Stimulated activated CD8-positive, alpha-beta memory T cell treated with anti-CD3 and anti-CD28 coated beads, Interleukin-12 subunit alpha, Interleukin-12 subunit beta, amount 100 ng/mL, for 24 hours (primary cell): ENCODE measurements around the gene ATG4B.
"Not testable (repeated sequence)": the region's sequence is repeated elsewhere in the genome, so short reads cannot be mapped to it uniquely, and the experiment has no call there.

ENCODE experiments used
- DNase-seq: peaks from one replicate; pipeline ENCODE4 v3.0.0-alpha.2; 2020; ENCODE audit errors: extremely low read depth

ATG4B gene

DNA sequence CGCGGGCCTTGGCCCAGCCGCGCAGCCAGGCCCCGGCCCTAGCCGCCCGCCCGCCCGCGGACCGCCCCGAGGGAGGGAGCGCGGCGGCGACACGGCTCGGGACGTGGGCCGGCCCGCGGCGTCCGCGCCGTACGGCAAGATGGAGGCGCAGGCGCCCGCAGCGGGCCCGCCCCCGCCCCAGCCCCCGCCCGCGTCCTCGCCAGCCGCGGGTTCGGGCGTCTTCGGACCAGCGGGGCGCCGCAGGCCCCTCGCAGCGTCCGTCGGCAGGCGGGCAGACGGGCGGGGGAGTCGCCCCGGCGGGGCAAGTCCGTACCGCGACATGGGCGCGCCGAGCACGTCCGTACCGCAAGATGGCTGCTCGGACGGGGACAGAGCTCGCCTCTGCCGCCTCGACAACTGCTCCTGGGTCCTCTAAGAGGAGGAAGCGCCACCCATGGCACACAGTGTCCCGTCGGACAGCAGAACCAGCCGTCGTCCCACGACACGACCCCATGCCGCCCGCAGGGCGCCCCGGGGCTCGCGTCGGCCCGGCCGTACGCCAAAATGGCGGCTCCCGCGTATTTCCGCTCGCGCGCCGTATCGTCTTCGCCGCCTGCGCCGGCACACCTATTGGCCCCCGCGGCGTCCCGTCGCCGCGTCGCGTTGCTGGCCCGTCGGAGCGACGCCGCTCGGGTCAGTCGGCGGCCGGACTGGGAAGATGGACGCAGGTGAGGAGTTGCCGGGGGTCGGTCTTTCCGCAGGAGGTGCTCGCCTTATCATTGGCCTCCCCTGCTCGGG lies at the start of gene ATG4B, which contains the start of gene THAP4:
TSS of gene ATG4B (plus strand) at position 676 of the 777 bp plus-strand sequence. CDS start at position 698, 22 bp downstream.
TSS of gene THAP4 (minus strand) at position 141 of the 777 bp plus-strand sequence. CDS start 141 bp downstream, outside the sequence.
- peak; percentile 46 for DNase-seq

- DNase-seq, result not testable (repeated sequence)
Observed at GRCh38 chr2:241589863-241590262, 47.6 kb upstream of the ATG4B start.

- not testable (repeated sequence) for DNase-seq
Observed at GRCh38 chr2:241590496-241591455, 46.7 kb upstream of the ATG4B start.

GRCh38 chr2:241592126-241592845 lies 45.2 kb upstream of the ATG4B start:
- DNase-seq, result no peak

DNA sequence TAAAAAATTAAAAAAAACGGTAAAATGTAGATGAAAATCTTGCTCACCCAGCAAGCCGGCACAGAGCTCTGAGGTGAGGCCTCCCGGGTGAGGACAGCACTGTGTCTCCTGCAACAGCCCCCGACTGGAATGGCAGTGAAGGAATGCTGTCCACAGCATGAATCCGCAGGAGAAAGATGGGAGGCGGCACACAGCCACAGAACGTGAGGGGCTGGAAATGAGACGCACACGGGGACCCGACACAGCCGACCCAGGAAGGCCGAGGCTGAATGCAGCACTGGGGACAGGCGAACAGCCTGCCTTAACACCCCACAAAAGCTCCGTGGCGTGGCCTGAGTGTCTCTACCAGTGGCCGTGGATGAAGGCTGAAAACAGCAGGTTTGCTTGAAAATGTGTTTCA lies 44.2 kb upstream of the ATG4B start:
- no peak for DNase-seq

- DNase-seq, result no peak
Observed at GRCh38 chr2:241595600-241596140, 41.8 kb upstream of the ATG4B start.

DNA sequence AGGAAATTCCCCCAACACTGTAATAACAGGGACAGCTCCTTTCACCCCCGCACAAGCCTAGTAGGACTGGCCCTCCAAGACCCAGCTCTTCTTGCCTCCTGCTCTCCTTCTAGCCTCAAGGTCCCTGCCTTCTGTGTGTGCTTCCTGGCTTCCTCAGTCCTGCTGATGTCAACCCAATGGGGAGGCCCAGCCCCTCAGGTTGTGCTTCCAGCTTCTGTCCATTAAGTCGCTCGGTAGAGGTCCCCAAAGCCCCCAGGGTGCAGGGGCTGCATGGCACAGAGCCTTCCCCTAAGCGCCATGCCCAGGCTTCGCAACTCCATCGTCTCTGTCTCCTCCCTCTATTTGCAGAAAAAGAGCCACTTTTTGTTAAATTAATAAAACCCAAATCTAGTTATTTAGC lies 39.9 kb upstream of the ATG4B start:
- DNase-seq, result no peak

- DNase-seq, result no peak
Observed at GRCh38 chr2:241598061-241598460, 39.4 kb upstream of the ATG4B start.

GRCh38 chr2:241598487-241598886 lies 39.0 kb upstream of the ATG4B start:
- DNase-seq, result no peak

DNA sequence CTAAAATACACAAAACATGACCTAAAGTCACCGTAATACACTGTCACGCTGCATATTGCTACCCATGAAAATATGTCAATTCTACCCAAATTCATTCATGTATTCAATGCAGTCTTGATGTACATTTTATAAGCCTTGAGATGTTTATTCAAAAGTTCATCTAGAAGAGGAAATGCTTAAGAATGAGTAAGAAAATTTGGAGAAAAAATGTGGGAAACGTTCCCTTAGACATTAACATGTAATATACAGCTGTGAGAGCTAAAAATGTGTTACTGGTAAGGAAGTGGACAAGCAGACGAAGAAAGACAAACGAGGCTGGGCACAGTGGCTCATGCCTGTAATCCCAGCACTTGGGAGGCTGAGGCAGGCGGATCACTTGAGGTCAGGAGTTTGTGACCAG lies 37.9 kb upstream of the ATG4B start:
- DNase-seq, result no peak

DNA sequence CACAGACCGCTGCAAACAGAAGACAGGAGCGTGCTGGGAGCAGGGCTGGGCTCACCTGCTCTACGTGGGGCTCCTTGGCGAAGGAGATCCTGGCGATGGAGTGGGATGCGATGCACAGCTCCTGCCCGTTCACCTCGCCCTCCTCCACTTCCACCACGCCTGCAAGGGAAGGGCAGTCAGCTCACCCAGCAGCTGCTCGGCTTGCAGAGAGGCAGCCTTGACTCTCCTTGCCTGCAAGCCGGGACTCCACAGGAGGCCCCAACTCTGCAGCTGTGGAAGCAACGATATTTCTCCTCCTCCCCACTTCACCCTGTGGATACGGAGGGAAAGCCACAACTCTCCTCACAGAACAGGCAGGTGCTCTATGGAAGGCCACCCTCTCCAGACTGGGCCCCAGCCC lies 35.7 kb upstream of the ATG4B start:
- no peak for DNase-seq

DNA sequence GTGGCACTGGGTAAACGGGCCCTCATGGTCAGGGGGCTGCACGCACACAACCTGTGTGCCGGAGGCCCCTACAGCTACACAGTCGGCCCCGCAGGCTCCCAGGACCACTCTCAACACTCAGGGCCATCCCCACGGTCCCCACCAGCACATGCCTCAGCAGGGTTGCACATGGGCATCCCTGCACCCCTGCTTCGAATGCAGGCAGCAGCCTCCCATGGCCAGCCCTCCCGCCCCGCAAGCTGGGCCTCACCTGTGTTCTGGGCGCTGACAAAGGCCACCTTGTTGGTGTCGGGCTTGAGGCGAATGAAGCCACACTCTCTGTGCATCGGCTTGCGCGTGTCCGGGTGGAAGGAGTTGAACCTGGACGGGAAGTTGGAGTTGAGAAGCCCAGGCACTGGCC lies 34.8 kb upstream of the ATG4B start:
- no peak for DNase-seq

DNA sequence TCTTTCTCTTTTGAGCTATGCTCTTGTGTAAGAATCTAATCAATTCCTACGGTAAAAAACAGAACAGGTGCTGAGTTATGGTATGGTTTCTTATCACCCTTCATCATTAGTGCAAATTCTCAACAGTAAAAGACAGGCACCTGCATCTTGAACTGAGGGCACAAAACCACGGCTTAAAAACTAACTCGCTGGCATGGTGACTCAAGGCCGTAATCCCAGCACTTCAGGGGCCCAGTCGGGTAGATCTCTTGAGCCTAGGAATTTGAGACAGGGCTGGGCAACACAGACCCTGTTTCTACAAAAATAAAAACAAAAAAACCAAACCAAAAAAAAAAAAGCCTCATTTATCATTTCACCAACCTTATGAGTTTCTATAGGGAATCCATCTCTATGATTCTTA lies 33.8 kb upstream of the ATG4B start:
- no peak for DNase-seq

- no peak for DNase-seq
Observed at GRCh38 chr2:241606186-241606585, 31.3 kb upstream of the ATG4B start.

DNA sequence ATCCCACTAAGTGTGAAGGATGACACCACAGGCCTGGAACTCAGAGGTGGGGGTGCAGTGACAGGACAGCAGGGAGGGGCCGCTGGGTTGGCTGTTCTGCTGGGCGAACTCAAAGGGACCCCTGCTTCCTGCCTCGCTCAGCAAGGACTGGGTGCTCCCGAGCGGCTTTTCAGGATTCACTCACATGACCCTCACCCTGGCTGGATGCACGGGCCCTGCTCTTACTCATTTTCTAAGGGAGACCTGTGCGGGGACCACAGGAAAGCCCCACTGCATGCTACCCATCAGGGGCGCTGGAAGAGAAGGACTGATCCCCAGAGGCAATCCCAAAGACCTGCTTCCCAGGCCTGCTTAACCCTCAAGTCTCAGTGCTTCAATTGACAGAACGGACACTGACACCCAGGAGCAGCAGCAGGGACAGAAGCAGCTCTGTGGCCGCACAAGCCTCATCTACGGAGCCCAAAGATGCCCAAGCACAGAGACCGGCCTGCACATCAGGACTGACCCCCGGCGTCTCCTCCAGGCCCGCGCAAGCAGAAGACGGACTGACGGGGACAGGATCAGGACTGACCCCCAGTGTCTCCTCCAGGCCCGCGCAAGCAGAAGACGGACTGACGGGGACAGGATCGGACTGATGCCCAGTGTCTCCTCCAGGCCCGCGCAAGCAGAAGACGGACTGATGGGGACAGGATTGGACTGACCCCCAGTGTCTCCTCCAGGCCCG lies 30.2 kb upstream of the ATG4B start:
- DNase-seq, result no peak

GRCh38 chr2:241608881-241609280 lies 28.6 kb upstream of the ATG4B start:
- no peak for DNase-seq

DNA sequence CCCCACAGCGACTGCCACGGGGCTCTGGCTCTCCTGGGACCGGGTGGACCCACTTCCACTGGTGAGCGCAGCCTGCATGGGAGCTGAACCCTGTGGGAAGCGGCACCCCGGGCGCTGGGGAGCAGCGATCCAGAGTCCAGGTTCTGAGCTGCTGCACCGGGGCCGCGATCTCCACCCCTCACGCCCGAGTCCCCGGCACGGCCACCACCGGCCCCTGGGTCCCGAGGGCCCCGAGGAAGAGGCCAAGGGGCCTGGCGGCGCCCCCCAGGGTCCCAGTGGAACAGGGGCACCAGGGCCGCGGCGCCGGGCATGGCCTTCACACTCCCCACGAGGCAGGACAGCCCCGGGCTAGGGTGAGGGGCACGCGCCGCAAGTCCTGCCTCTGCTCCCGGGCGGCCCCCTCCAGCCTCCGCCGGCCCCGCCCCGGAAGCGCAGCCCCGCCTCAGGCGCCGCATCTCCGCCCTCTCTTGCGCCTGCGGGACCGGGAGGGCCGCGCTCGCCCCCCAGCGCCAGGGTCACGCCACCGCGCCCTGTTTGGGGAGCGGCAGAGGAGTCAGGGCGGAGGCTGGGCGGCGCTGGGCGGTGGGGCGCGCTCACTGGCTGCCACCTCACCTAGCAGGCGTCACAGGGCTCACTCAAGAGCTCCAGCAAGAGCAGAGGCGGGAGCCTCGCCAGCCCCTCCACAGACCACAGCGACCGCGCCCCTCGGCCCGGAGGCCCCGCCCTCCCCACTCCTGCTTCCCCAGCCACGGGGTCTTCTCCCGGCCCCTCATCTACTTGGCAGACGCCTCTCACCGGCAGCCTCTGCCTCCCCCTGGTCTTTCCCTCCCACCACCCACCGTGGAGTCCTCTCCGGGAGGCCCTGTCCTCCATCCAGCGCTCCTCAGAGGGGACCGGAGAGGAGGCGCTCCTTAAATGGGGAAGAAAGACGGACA lies 27.4 kb upstream of the ATG4B start:
- peak; percentile 78 for DNase-seq

GRCh38 chr2:241611062-241611461 lies 26.4 kb upstream of the ATG4B start:
- no peak for DNase-seq

DNA sequence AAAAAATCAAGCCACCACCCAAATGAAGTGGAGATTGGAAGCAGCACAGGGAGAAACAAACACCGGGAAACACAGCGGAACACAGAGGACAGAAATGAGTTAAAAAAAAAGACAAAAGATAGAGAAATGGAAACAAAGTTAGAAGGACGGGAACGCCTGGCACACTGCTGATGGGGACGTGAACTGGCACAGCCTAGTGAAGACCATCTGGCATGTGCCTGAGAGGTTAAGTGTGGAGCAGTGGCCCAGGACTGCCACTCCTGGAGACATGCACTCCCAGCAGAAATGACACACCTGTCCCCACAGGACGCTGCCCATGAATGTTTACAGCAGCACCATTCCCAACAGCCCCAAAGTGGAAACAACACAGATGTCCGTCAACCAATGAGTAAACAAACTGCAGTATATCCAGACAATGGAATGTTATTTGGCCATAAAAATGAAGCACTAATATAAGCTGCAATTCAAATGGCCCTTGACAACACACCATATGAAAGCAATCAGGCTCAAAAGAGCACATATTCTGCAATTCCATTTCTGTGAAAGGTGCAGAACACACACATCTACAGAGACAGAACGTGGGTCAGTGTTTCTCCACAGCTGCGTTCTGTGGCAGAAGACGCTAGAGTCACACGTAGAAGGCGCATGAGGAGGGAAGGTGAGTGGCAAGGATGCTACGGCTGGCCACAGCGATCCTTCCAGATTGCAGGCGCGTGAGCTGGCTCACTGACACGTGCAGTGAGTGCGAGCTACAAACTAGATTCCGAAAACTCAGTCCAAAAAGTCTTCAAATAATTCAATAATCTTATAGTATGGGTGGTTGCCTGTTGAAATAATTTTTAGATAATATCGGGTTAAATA lies 25.1 kb upstream of the ATG4B start:
- no peak for DNase-seq
